Mesenchymal stem cell (in vitro differentiated cells and primary cell): ENCODE results near the gene EFCAB6.

Source experiments
- DNase-seq: peaks from one replicate; pipeline ENCODE4 v3.0.0-alpha.2; 2013
- H2AFZ ChIP-seq: one replicate; pipeline ENCODE4 v1.6.1; 2013; ENCODE audit warnings: low read depth, mild to moderate bottlenecking, control low read depth, inconsistent platforms, low read length, moderate library complexity
- H2AK5ac ChIP-seq: 2 replicates; pipeline ENCODE4 v1.6.1; 2013; ENCODE audit warnings: low read length, moderate library complexity, mild to moderate bottlenecking, inconsistent platforms; ENCODE audit not compliant: severe bottlenecking
- H2BK120ac ChIP-seq: one replicate; pipeline ENCODE4 v1.6.1; 2013; ENCODE audit warnings: low read depth, mild to moderate bottlenecking, inconsistent platforms, low read length, moderate library complexity
- H2BK12ac ChIP-seq, 2 experiments: one replicate each; pipeline ENCODE4 v1.6.1; 2013; ENCODE audit warnings: inconsistent platforms in 2 of 2, low read length in 2 of 2, mild to moderate bottlenecking in 2 of 2, moderate library complexity in 2 of 2, control low read depth in 1 of 2
- H2BK15ac ChIP-seq: one replicate; pipeline ENCODE4 v1.6.1; 2013; ENCODE audit warnings: mild to moderate bottlenecking, low read depth, inconsistent platforms; ENCODE audit not compliant: poor library complexity, severe bottlenecking
- H2BK5ac ChIP-seq: 2 replicates; pipeline ENCODE4 v1.6.1; 2013; ENCODE audit warnings: low read depth, mild to moderate bottlenecking, low read length, control low read depth, inconsistent platforms; ENCODE audit not compliant: poor library complexity, severe bottlenecking
- H3K14ac ChIP-seq, 2 experiments: one replicate each; pipeline ENCODE4 v1.6.1; 2013; ENCODE audit warnings: inconsistent platforms in 2 of 2, low read length in 2 of 2, control low read depth in 1 of 2, mild to moderate bottlenecking in 1 of 2, moderate library complexity in 1 of 2
- H3K18ac ChIP-seq, 2 experiments: one replicate each; pipeline ENCODE4 v1.6.1; 2013; ENCODE audit warnings: inconsistent platforms in 2 of 2, low read length in 2 of 2, control low read depth in 1 of 2, low read depth in 1 of 2, mild to moderate bottlenecking in 1 of 2
- H3K23ac ChIP-seq, 2 experiments: one replicate each; pipeline ENCODE4 v1.6.1; 2013; ENCODE audit warnings: inconsistent platforms in 2 of 2, low read length in 2 of 2, mild to moderate bottlenecking in 2 of 2, moderate library complexity in 2 of 2, control low read depth in 1 of 2
- H3K27ac ChIP-seq: 2 replicates; pipeline ENCODE4 v1.5.1; 2013; ENCODE audit warnings: mild to moderate bottlenecking, moderate library complexity, low read length, control low read depth, inconsistent platforms; ENCODE audit not compliant: poor library complexity, severe bottlenecking
- H3K27me3 ChIP-seq, 2 experiments: 2 replicates each; pipeline versions ENCODE4 v1.6.1 to v1.7.0; 2013; ENCODE audit warnings: low read length in 2 of 2, mild to moderate bottlenecking in 2 of 2, moderate library complexity in 2 of 2, control low read depth in 1 of 2, inconsistent platforms in 1 of 2; ENCODE audit not compliant: control insufficient read depth in 1 of 2, insufficient read depth in 1 of 2
- H3K36me3 ChIP-seq, 2 experiments: 2 replicates each; pipeline versions ENCODE4 v1.6.1 to v1.7.0; 2013; ENCODE audit warnings: low read length in 2 of 2, control low read depth in 1 of 2, inconsistent platforms in 1 of 2, low read depth in 1 of 2, mild to moderate bottlenecking in 1 of 2; ENCODE audit not compliant: insufficient read depth in 2 of 2, control insufficient read depth in 1 of 2
- H3K4ac ChIP-seq, 2 experiments: one replicate each; pipeline ENCODE4 v1.6.1; 2013; ENCODE audit warnings: inconsistent platforms in 2 of 2, low read length in 2 of 2, mild to moderate bottlenecking in 2 of 2, moderate library complexity in 2 of 2, control low read depth in 1 of 2, low read depth in 1 of 2
- H3K4me1 ChIP-seq: 2 replicates; pipeline ENCODE4 v1.6.1; 2013; ENCODE audit warnings: low read depth, low read length, control low read depth; ENCODE audit not compliant: control insufficient read depth, insufficient read depth
- H3K4me2 ChIP-seq: 2 replicates; pipeline ENCODE4 v1.6.1; 2013; ENCODE audit warnings: low read length, mild to moderate bottlenecking, inconsistent platforms; ENCODE audit not compliant: poor library complexity, severe bottlenecking
- H3K4me3 ChIP-seq, 2 experiments: 2 replicates each; pipeline versions ENCODE4 v1.5.1 to v1.7.0; 2013; ENCODE audit warnings: low read length in 2 of 2, mild to moderate bottlenecking in 2 of 2, control low read depth in 1 of 2, low read depth in 1 of 2; ENCODE audit not compliant: insufficient read depth in 1 of 2
- H3K79me1 ChIP-seq: replicated peaks from 2 replicates; pipeline ENCODE4 v1.6.1; 2013; ENCODE audit warnings: mild to moderate bottlenecking, control low read depth, low read length, inconsistent platforms; ENCODE audit not compliant: poor library complexity, severe bottlenecking
- H3K9ac ChIP-seq: 2 replicates; pipeline ENCODE4 v1.7.0; 2013; ENCODE audit warnings: mild to moderate bottlenecking, low read length, moderate library complexity
- H3K9me3 ChIP-seq: 2 replicates; pipeline ENCODE4 v1.7.0; 2013; ENCODE audit warnings: mild to moderate bottlenecking, low read length; ENCODE audit not compliant: control insufficient read depth
- H4K8ac ChIP-seq: one replicate; pipeline ENCODE4 v1.6.1; 2013; ENCODE audit warnings: inconsistent platforms, mild to moderate bottlenecking, low read length, moderate library complexity
- H4K91ac ChIP-seq: one replicate; pipeline ENCODE4 v1.6.1; 2013; ENCODE audit warnings: mild to moderate bottlenecking, low read length, inconsistent platforms
- WGBS: methylation state at CpG from one replicate; pipeline ENCODE4 v1.1.7; 2013; ENCODE audit warnings: mixed read lengths; 5-methylcytosine and 5-hydroxymethylcytosine counted together

Gene EFCAB6

GRCh38 chr22:43833286-43834240 lies 21.5 kb upstream of the EFCAB6 start:
- Histone ChIP-seq H3K79me1 (no peaks in the 10 kb centered on the region), H3K9me3 (no peaks in the 10 kb centered on the region), H3K27ac (no peak overlapping the region), H3K9ac (no peak overlapping the region), H3K4me1 (peaks cover 28% of the 10 kb centered on the region), H2BK12ac (no peak overlapping the region), H3K36me3 (peaks cover 0 to 2% of the 10 kb centered on the region in 2 experiments), H3K4me3 (no peak overlapping the region), H2BK15ac (no peak overlapping the region), H2AFZ (no peak overlapping the region), H3K4ac (no peak overlapping the region), H2BK5ac (no peak overlapping the region), H3K27me3 (peaks cover 10 to 19% of the 10 kb centered on the region in 2 experiments), H2AK5ac (no peak overlapping the region), H2BK120ac (no peak overlapping the region), H3K4me2 (no peak overlapping the region), H4K8ac (no peak overlapping the region), H4K91ac (no peak overlapping the region), H3K14ac (no peak overlapping the region), H3K23ac (no peak overlapping the region), H3K18ac (no peak overlapping the region)
- WGBS = 88% methylated on average over 30 of the region's 36 CpGs
- no peak for DNase-seq

- Histone ChIP-seq H4K91ac (no peak overlapping the region), H3K4me2 (no peak overlapping the region), H2AK5ac (no peak overlapping the region), H3K27me3 (peaks cover 10 to 19% of the 10 kb centered on the region in 2 experiments), H3K23ac (no peak overlapping the region), H3K4me3 (no peak overlapping the region), H3K27ac (no peak overlapping the region), H4K8ac (no peak overlapping the region), H3K9me3 (no peaks in the 10 kb centered on the region), H2BK120ac (no peak overlapping the region), H2AFZ (no peak overlapping the region), H3K9ac (no peak overlapping the region), H3K14ac (no peak overlapping the region), H3K4ac (no peak overlapping the region), H3K18ac (no peak overlapping the region), H2BK5ac (no peak overlapping the region), H2BK12ac (no peak overlapping the region), H2BK15ac (no peak overlapping the region), H3K79me1 (no peaks in the 10 kb centered on the region), H3K36me3 (peaks cover 0 to 2% of the 10 kb centered on the region in 2 experiments), H3K4me1 (peaks cover 28% of the 10 kb centered on the region)
- WGBS = 83% methylated on average over 18 of the region's 18 CpGs
- no peak for DNase-seq
Measured at GRCh38 chr22:43832393-43833265, 20.5 kb upstream of the EFCAB6 start.

- Histone ChIP-seq H3K27me3 (peaks cover 6 to 16% of the 10 kb centered on the region in 2 experiments), H2BK12ac (no peak overlapping the region), H3K9ac (no peak overlapping the region), H2AK5ac (no peak overlapping the region), H3K14ac (no peak overlapping the region), H3K4me1 (peaks cover 27% of the 10 kb centered on the region), H2BK5ac (no peak overlapping the region), H2BK15ac (no peak overlapping the region), H3K36me3 (peaks cover 0 to 2% of the 10 kb centered on the region in 2 experiments), H2BK120ac (no peak overlapping the region), H3K4me2 (no peak overlapping the region), H3K18ac (no peak overlapping the region), H3K4ac (no peak overlapping the region), H3K4me3 (no peak overlapping the region), H3K27ac (no peak overlapping the region), H4K91ac (no peak overlapping the region), H2AFZ (no peak overlapping the region), H4K8ac (no peak overlapping the region), H3K23ac (no peak overlapping the region), H3K79me1 (no peaks in the 10 kb centered on the region), H3K9me3 (no peaks in the 10 kb centered on the region)
- no peak for DNase-seq
- 92% methylated on average over 32 of the region's 33 CpGs for WGBS
Measured at GRCh38 chr22:43831561-43832392, 19.7 kb upstream of the EFCAB6 start.
